PC-3 (cell line): ENCODE data around the gene CUL4A. TPM values are rescaled to one million over a fixed set of nuclear protein-coding genes. Genes with fewer than 3 reads are reported as not detected.

Experiments used
- ATAC-seq: fragments of 200-7000 bp; cut with Tn5 transposase; 2 replicates; pipeline ENCODE4 v1.9.1; 2020; ENCODE audit warnings: mild to moderate bottlenecking, moderate library complexity
- BruUV-seq: library from RNA; stranded (reverse); fragments of 400-500 nt; replicated peaks from 2 replicates; lab custom pipeline; 2021; lab: Mats Ljungman, UMichigan
- CTCF ChIA-PET: fragments of 300-600 bp; sonication (Branson Sonifier 250); formaldehyde crosslinking; loops from one replicate; lab custom pipeline; 2022; ENCODE audit warnings: antibody characterized with exemption; lab: Charles Lee
- POLR2A ChIA-PET: fragments of 300-600 bp; sonication (Branson Sonifier 250); formaldehyde crosslinking; loops from one replicate; lab custom pipeline; 2022; ENCODE audit warnings: antibody characterized with exemption; ENCODE audit not compliant: unreplicated experiment; lab: Charles Lee
- DNase-seq: peaks from one replicate; pipeline ENCODE4 v3.0.0-alpha.2; 2015
- H2AFZ ChIP-seq: fragments of 300-600 bp; sonication (generic); 2 replicates; pipeline ENCODE4 v1.6.0; 2016; ENCODE audit warnings: antibody characterized with exemption, low read length
- H3F3A ChIP-seq: fragments of 300-600 bp; sonication (generic); one replicate; pipeline ENCODE4 v1.6.0; 2017; ENCODE audit warnings: antibody characterized with exemption, low read length, control low read depth, mild to moderate bottlenecking; ENCODE audit not compliant: unreplicated experiment
- H3K27ac ChIP-seq: fragments of 300-600 bp; sonication (generic); 2 replicates; pipeline ENCODE4 v1.5.1; 2016; ENCODE audit warnings: mild to moderate bottlenecking, low read length
- H3K27me3 ChIP-seq: fragments of 300-600 bp; sonication (generic); 2 replicates; pipeline ENCODE4 v1.6.1; 2016; ENCODE audit warnings: low read length, mixed read lengths
- H3K36me3 ChIP-seq: fragments of 300-600 bp; sonication (generic); 2 replicates; pipeline ENCODE4 v1.6.1; 2016; ENCODE audit warnings: low read depth, mixed run types, low read length, mixed read lengths
- H3K4me1 ChIP-seq: fragments of 300-600 bp; sonication (generic); 2 replicates; pipeline ENCODE4 v1.5.1; 2016; ENCODE audit warnings: low read length; ENCODE audit not compliant: insufficient read depth
- H3K4me2 ChIP-seq: fragments of 300-600 bp; sonication (generic); 2 replicates; pipeline ENCODE4 v1.6.0; 2016; ENCODE audit warnings: low read length
- H3K4me3 ChIP-seq: fragments of 300-600 bp; sonication (generic); 2 replicates; pipeline ENCODE4 v1.5.1; 2016; ENCODE audit warnings: mild to moderate bottlenecking, low read length, mixed read lengths
- H3K79me2 ChIP-seq: fragments of 300-600 bp; sonication (generic); 2 replicates; pipeline ENCODE4 v1.6.1; 2017; ENCODE audit warnings: low read length, mixed read lengths
- H3K9ac ChIP-seq: fragments of 300-600 bp; sonication (generic); 2 replicates; pipeline ENCODE4 v1.6.0; 2016; ENCODE audit warnings: mild to moderate bottlenecking, low read length
- H3K9me2 ChIP-seq: fragments of 300-600 bp; sonication (generic); replicated peaks from 2 replicates; pipeline ENCODE4 v1.6.1; 2016; ENCODE audit warnings: mixed run types, low read length, mixed read lengths
- H3K9me3 ChIP-seq: fragments of 300-600 bp; sonication (generic); 2 replicates; pipeline ENCODE4 v1.6.1; 2016; ENCODE audit warnings: low read length, mixed read lengths
- H4K20me1 ChIP-seq: fragments of 300-600 bp; sonication (generic); 2 replicates; pipeline ENCODE4 v1.6.1; 2016; ENCODE audit warnings: low read length, mixed read lengths
- EZH2 ChIP-seq: fragments of 300-600 bp; sonication (generic); IDR thresholded peaks from one replicate; pipeline ENCODE4 v1.6.1; 2017; ENCODE audit warnings: antibody characterized with exemption, mild to moderate bottlenecking, low read length; ENCODE audit not compliant: unreplicated experiment
- EZH2phosphoT487 ChIP-seq: fragments of 300-600 bp; sonication (generic); IDR thresholded peaks from 2 replicates; pipeline ENCODE4 v1.6.1; 2018; ENCODE audit warnings: mild to moderate bottlenecking, antibody characterized with exemption, low read length, borderline replicate concordance
- intact Hi-C: fragments of 100-400 bp; cut with micrococcal nuclease; formaldehyde crosslinking; loops from 2 replicates; pipeline ENCODE4 v1.9.0; 2023
- total RNA-seq: library from RNA; depleted of rRNA; stranded (reverse); fragments of >200 nt; gene quantifications from 2 replicates; pipeline ENCODE4 v1.2.3, GENCODE V29; 2014
- TF ChIP-seq, protein P1 (sequence below): fragments of 300-600 bp; sonication (generic); conservative IDR thresholded peaks from 2 replicates; pipeline ENCODE4 v1.5.1; 2017; ENCODE audit warnings: antibody characterized with exemption, low read depth, mild to moderate bottlenecking, low read length

Gene CUL4A
- total RNA-seq, 1 experiment from 2014 or later, result 82.4 TPM

DNA sequence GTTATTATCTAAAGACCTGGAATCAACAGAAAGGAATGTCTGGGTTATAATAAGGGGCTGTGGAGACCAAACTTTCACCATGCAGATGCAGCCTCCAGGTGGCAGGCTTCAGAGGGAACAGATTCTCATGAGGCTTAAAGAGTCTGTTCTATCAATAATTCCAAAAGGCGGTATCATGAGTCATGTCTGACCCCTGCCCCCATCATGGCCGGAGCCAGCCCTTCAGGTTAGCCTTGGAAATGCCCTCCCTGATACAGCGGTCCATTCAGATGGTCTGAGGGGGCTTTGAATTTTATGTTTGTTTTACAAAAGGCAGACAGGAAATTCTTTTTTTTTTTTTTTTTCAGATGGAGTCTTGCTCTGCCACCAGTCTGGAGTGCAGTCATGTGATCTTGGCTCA lies 66.0 kb downstream of the CUL4A start:
- Histone ChIP-seq H3K27ac (no peak overlapping the region), H3K27me3 (no peaks in the 10 kb centered on the region), H3K4me3 (no peak overlapping the region), H3K9ac (no peak overlapping the region), H3K4me1 (peaks cover 7% of the 10 kb centered on the region; the same call in 1 of the 2 replicates), H3K79me2 (no peaks in the 10 kb centered on the region), H2AFZ (no peak overlapping the region), H3K4me2 (no peak overlapping the region), H3K36me3 (no peaks in the 10 kb centered on the region), H3K9me2 (no peaks in the 10 kb centered on the region), H3F3A (no peaks in the 10 kb centered on the region), H4K20me1 (no peaks in the 10 kb centered on the region), H3K9me3 (no peaks in the 10 kb centered on the region)
- CTCF ChIA-PET, result no interaction called here
- ATAC-seq (peak; percentile 91), DNase-seq (peak; percentile 69)
- no TSS peak for BruUV-seq
- POLR2A ChIA-PET, result no interaction called here
- no peak for TF ChIP-seq EZH2phosphoT487
- TF ChIP-seq, protein P1, sequence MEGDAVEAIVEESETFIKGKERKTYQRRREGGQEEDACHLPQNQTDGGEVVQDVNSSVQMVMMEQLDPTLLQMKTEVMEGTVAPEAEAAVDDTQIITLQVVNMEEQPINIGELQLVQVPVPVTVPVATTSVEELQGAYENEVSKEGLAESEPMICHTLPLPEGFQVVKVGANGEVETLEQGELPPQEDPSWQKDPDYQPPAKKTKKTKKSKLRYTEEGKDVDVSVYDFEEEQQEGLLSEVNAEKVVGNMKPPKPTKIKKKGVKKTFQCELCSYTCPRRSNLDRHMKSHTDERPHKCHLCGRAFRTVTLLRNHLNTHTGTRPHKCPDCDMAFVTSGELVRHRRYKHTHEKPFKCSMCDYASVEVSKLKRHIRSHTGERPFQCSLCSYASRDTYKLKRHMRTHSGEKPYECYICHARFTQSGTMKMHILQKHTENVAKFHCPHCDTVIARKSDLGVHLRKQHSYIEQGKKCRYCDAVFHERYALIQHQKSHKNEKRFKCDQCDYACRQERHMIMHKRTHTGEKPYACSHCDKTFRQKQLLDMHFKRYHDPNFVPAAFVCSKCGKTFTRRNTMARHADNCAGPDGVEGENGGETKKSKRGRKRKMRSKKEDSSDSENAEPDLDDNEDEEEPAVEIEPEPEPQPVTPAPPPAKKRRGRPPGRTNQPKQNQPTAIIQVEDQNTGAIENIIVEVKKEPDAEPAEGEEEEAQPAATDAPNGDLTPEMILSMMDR, result peak; percentile 63
- no peak for TF ChIP-seq EZH2
- intact Hi-C loops, result loop anchor here (1.0 kb wide), 1 partner anchor 98 kb away; no protein-coding TSS in a partner anchor

DNA sequence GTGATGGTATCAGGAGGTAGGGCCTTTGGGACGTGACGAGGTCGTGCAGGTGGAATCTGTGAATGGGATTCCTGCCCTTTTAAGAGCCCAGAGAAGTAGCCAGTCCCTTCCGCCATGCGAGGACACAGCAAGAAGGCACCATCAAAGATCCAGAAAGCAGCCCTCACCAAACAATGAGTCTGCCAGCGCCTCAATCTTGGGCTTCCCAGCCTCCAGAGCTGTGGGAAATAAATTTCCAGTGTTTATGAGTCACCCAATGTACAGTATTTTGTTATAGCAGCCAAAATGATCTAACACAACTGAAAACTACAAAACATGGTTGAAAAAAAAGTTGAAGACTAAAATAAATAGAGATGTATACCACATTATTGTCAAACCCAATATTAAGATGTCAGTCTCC lies 70.7 kb downstream of the CUL4A start:
- TF ChIP-seq, protein P1, result no peak
- TF ChIP-seq EZH2phosphoT487 (no peak), EZH2 (no peak)
- no peak overlapping the region for H3K27ac ChIP-seq
- no peak overlapping the region for H3K4me3 ChIP-seq
- intact Hi-C loops, result no loop called here
- H2AFZ ChIP-seq, result no peak overlapping the region
- H3K79me2 ChIP-seq, result no peaks in the 10 kb centered on the region
- no peak overlapping the region for H3K9ac ChIP-seq
- CTCF ChIA-PET, result no interaction called here
- H3F3A ChIP-seq, result no peaks in the 10 kb centered on the region
- POLR2A ChIA-PET, result no interaction called here
- no TSS peak for BruUV-seq
- ATAC-seq (no peak), DNase-seq (no peak)
- no peaks in the 10 kb centered on the region for H4K20me1 ChIP-seq
- H3K4me1 ChIP-seq, result 0 out of 2 replicates have a peak, but pooled peaks cover under 1% of the 10 kb centered on the region
- no peak overlapping the region for H3K4me2 ChIP-seq
- H3K36me3 ChIP-seq, result no peaks in the 10 kb centered on the region
- no peaks in the 10 kb centered on the region for H3K9me2 ChIP-seq
- no peaks in the 10 kb centered on the region for H3K9me3 ChIP-seq
- H3K27me3 ChIP-seq, result no peaks in the 10 kb centered on the region

DNA sequence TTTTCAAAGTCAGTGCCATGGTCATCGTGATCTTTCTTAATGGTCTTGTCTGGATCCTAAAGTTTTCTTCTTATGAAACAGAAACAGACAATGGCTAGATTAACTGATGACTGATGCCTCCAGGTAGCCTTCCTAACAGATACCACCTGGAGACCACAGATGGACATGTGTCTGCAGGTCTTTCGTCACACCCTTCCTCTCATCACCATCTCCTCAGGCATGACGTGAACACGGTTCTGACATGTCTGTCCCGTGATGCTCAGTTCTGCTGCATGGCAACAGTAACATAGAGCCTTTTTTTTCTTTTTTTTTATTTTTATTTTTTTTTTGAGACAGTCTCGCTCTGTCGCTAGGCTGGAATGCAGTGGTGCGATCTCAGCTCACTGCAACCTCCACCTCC lies 74.5 kb downstream of the CUL4A start:
- TF ChIP-seq, protein P1, result no peak
- TF ChIP-seq EZH2phosphoT487 (no peak), EZH2 (no peak)
- Histone ChIP-seq H3K4me2 (no peak overlapping the region), H4K20me1 (no peaks in the 10 kb centered on the region), H3K27me3 (no peaks in the 10 kb centered on the region), H3K9me3 (no peaks in the 10 kb centered on the region), H3F3A (no peaks in the 10 kb centered on the region), H2AFZ (no peak overlapping the region), H3K79me2 (no peaks in the 10 kb centered on the region), H3K9ac (no peak overlapping the region), H3K27ac (no peak overlapping the region), H3K36me3 (no peaks in the 10 kb centered on the region), H3K9me2 (no peaks in the 10 kb centered on the region), H3K4me1 (no peaks in the 10 kb centered on the region), H3K4me3 (no peak overlapping the region)
- ATAC-seq (no peak), DNase-seq (no peak)
- CTCF ChIA-PET, result no interaction called here
- no TSS peak for BruUV-seq
- intact Hi-C loops, result no loop called here
- POLR2A ChIA-PET, result no interaction called here
